OCI-LY1 (cell line): ENCODE data around the gene MEGF8.

Experiments
- H2AFZ ChIP-seq: fragments of 200-600 bp; sonication (generic), shearing (Covaris generic); 2 replicates; pipeline ENCODE4 v1.6.0; 2014; ENCODE audit warnings: antibody characterized with exemption, mild to moderate bottlenecking, low read length
- H3F3A ChIP-seq: fragments of 200-600 bp; sonication (generic), shearing (Covaris generic); 2 replicates; pipeline ENCODE4 v1.6.0; 2014; ENCODE audit warnings: mild to moderate bottlenecking, antibody characterized with exemption, low read length, moderate library complexity; ENCODE audit not compliant: insufficient read depth
- H3K27ac ChIP-seq: fragments of 200-600 bp; sonication (generic); 2 replicates; pipeline ENCODE4 v1.5.1; 2014; ENCODE audit warnings: low read length, mixed run types, mild to moderate bottlenecking, low read depth; ENCODE audit not compliant: poor library complexity, severe bottlenecking
- H3K27me3 ChIP-seq: fragments of 200-600 bp; sonication (generic); 2 replicates; pipeline ENCODE4 v1.6.0; 2014; ENCODE audit warnings: antibody characterized with exemption, mild to moderate bottlenecking, low read length, moderate library complexity; ENCODE audit not compliant: insufficient read depth
- H3K36me3 ChIP-seq: fragments of 200-600 bp; sonication (generic); 2 replicates; pipeline ENCODE4 v1.6.1; 2014; ENCODE audit warnings: mild to moderate bottlenecking, antibody characterized with exemption, low read length, moderate library complexity, mixed read lengths; ENCODE audit not compliant: insufficient read depth
- H3K4me1 ChIP-seq: fragments of 200-600 bp; sonication (generic); 2 replicates; pipeline ENCODE4 v1.5.1; 2014; ENCODE audit warnings: mild to moderate bottlenecking, low read length, moderate library complexity; ENCODE audit not compliant: insufficient read depth, severe bottlenecking
- H3K4me2 ChIP-seq: fragments of 200-600 bp; sonication (generic), shearing (Covaris generic); 2 replicates; pipeline ENCODE4 v1.6.1; 2014; ENCODE audit warnings: low read length
- H3K4me3 ChIP-seq: fragments of 200-600 bp; sonication (generic); 2 replicates; pipeline ENCODE4 v1.5.1; 2014; ENCODE audit warnings: low read length, low read depth, mild to moderate bottlenecking, mixed read lengths; ENCODE audit not compliant: poor library complexity, severe bottlenecking
- H3K79me2 ChIP-seq: fragments of 200-600 bp; shearing (Covaris generic); 2 replicates; pipeline ENCODE4 v1.6.1; 2016; ENCODE audit warnings: mixed run types, low read length, mixed read lengths; ENCODE audit not compliant: insufficient read depth
- H3K9ac ChIP-seq: fragments of 200-600 bp; sonication (generic), shearing (Covaris generic); 2 replicates; pipeline ENCODE4 v1.6.1; 2014; ENCODE audit warnings: mild to moderate bottlenecking, low read length, mixed read lengths
- H3K9me2 ChIP-seq: fragments of 200-600 bp; sonication (generic), shearing (Covaris generic); 2 replicates; pipeline ENCODE4 v1.6.1; 2014; ENCODE audit warnings: low read depth, mild to moderate bottlenecking, low read length, mixed read lengths
- H3K9me3 ChIP-seq: fragments of 200-600 bp; shearing (Covaris generic); 2 replicates; pipeline ENCODE4 v1.6.1; 2014; ENCODE audit warnings: low read length, mixed read lengths
- H4K20me1 ChIP-seq: fragments of 200-600 bp; sonication (generic), shearing (Covaris generic); 2 replicates; pipeline ENCODE4 v1.6.0; 2016; ENCODE audit warnings: mild to moderate bottlenecking, low read length; ENCODE audit not compliant: insufficient read depth
- CTCF ChIP-seq: fragments of 200-600 bp; sonication (generic), shearing (Covaris generic); IDR thresholded peaks from 2 replicates; pipeline ENCODE4 v1.5.1; 2017; ENCODE audit warnings: mild to moderate bottlenecking, antibody characterized with exemption, low read length, moderate library complexity, mixed read lengths
- EZH2 ChIP-seq: fragments of 200-600 bp; sonication (generic), shearing (Covaris generic); IDR thresholded peaks from 2 replicates; pipeline ENCODE4 v1.8.0; 2017; ENCODE audit warnings: borderline replicate concordance, mixed run types, mild to moderate bottlenecking, antibody characterized with exemption, low read length, moderate library complexity, mixed read lengths

Gene MEGF8

GRCh38 chr19:42293540-42293939, 31.9 kb upstream of the MEGF8 start:
- H3K4me2 ChIP-seq: no peak overlapping the region
- H3K36me3 ChIP-seq: peaks cover 79% of the 10 kb centered on the region
- H3K27me3 ChIP-seq: no peaks in the 10 kb centered on the region
- H3K4me1 ChIP-seq: no peaks in the 10 kb centered on the region
- no peaks in the 10 kb centered on the region for H3K9me3 ChIP-seq
- H2AFZ ChIP-seq: no peak overlapping the region
- H3K9me2 ChIP-seq: no peaks in the 10 kb centered on the region
- TF ChIP-seq EZH2 (no peak), CTCF (no peak)
- no peaks in the 10 kb centered on the region for H3F3A ChIP-seq
- no peak overlapping the region for H3K4me3 ChIP-seq
- H3K27ac ChIP-seq: no peak overlapping the region
- no peaks in the 10 kb centered on the region for H4K20me1 ChIP-seq
- no peak overlapping the region for H3K9ac ChIP-seq
- H3K79me2 ChIP-seq: no peaks in the 10 kb centered on the region

- Histone ChIP-seq H3K9ac (no peak overlapping the region), H3K36me3 (peaks cover 75% of the 10 kb centered on the region)
These were observed 31.5 kb upstream of the MEGF8 start for GRCh38 chr19:42293948-42294347.

GRCh38 chr19:42294471-42295137, 30.8 kb upstream of the MEGF8 start:
- Histone ChIP-seq H2AFZ (no peak overlapping the region), H3K27ac (no peak overlapping the region), H3K27me3 (no peaks in the 10 kb centered on the region), H3F3A (no peaks in the 10 kb centered on the region), H3K4me1 (no peaks in the 10 kb centered on the region), H3K79me2 (no peaks in the 10 kb centered on the region), H3K9ac (no peak overlapping the region), H4K20me1 (no peaks in the 10 kb centered on the region), H3K9me2 (no peaks in the 10 kb centered on the region), H3K4me2 (no peak overlapping the region), H3K36me3 (peaks cover 69% of the 10 kb centered on the region), H3K9me3 (no peaks in the 10 kb centered on the region), H3K4me3 (no peak overlapping the region)
- TF ChIP-seq CTCF: no peak
- no peak for TF ChIP-seq EZH2

More at GRCh38 chr19:42293948-42294347, 31.5 kb upstream of the MEGF8 start:
- no peak overlapping the region for H3K4me3 ChIP-seq
- no peaks in the 10 kb centered on the region for H3K79me2 ChIP-seq
- H4K20me1 ChIP-seq: no peaks in the 10 kb centered on the region
- H3K4me2 ChIP-seq: no peak overlapping the region
- no peaks in the 10 kb centered on the region for H3K27me3 ChIP-seq
- TF ChIP-seq CTCF (no peak), EZH2 (no peak)
- H3K9me2 ChIP-seq: no peaks in the 10 kb centered on the region
- no peaks in the 10 kb centered on the region for H3F3A ChIP-seq
- H3K9me3 ChIP-seq: no peaks in the 10 kb centered on the region
- no peak overlapping the region for H2AFZ ChIP-seq
- H3K4me1 ChIP-seq: no peaks in the 10 kb centered on the region
- no peak overlapping the region for H3K27ac ChIP-seq
